Astrocyte (in vitro differentiated cells and primary cell): ENCODE data around the gene MICAL3. TPM values are rescaled to one million over a fixed set of nuclear protein-coding genes. Genes with fewer than 3 reads are reported as not detected.

ENCODE experiments used
- DNase-seq: peaks from one replicate; pipeline ENCODE4 v3.0.0-alpha.2; 2010; ENCODE audit warnings: low read depth
- FAIRE-seq: peaks from 2 replicates; lab custom pipeline; 2011; peaks lifted over from hg19 to GRCh38; lab: Jason Lieb, UNC
- H2AFZ ChIP-seq: 2 replicates; pipeline ENCODE4 v1.6.0; 2012; ENCODE audit warnings: low read depth, low read length, inconsistent platforms
- H3K27ac ChIP-seq: 2 replicates; pipeline ENCODE4 v1.5.1; 2011; ENCODE audit warnings: low read depth, low read length, inconsistent platforms
- H3K27me3 ChIP-seq: 2 replicates; pipeline ENCODE4 v1.6.0; 2011; ENCODE audit warnings: low read length, inconsistent platforms; ENCODE audit not compliant: insufficient read depth
- H3K36me3 ChIP-seq: 2 replicates; pipeline ENCODE4 v1.5.1; 2011; ENCODE audit warnings: low read length, inconsistent platforms; ENCODE audit not compliant: insufficient read depth
- H3K4me1 ChIP-seq: 2 replicates; pipeline ENCODE4 v1.5.1; 2011; ENCODE audit warnings: low read length, inconsistent platforms; ENCODE audit not compliant: insufficient read depth
- H3K4me2 ChIP-seq: 2 replicates; pipeline ENCODE4 v1.6.0; 2012; ENCODE audit warnings: low read length, inconsistent platforms
- H3K4me3 ChIP-seq: 2 replicates; pipeline ENCODE4 v1.5.1; 2011; ENCODE audit warnings: low read depth, mild to moderate bottlenecking, low read length, inconsistent platforms; ENCODE audit not compliant: insufficient read depth
- H3K79me2 ChIP-seq: 2 replicates; pipeline ENCODE4 v1.6.0; 2012; ENCODE audit warnings: mild to moderate bottlenecking, low read length, inconsistent platforms; ENCODE audit not compliant: insufficient read depth
- H3K9ac ChIP-seq: 2 replicates; pipeline ENCODE4 v1.6.0; 2012; ENCODE audit warnings: mild to moderate bottlenecking, low read length, inconsistent platforms
- H3K9me3 ChIP-seq: 2 replicates; pipeline ENCODE4 v1.5.1; 2012; ENCODE audit warnings: low read depth, mild to moderate bottlenecking, low read length, inconsistent platforms; ENCODE audit not compliant: insufficient read depth
- H4K20me1 ChIP-seq: 2 replicates; pipeline ENCODE4 v1.6.0; 2012; ENCODE audit warnings: low read length, inconsistent platforms; ENCODE audit not compliant: insufficient read depth
- H3K27ac Mint-ChIP-seq: one replicate; pipeline ENCODE4 v1.8.0; 2021; ENCODE audit warnings: mild to moderate bottlenecking, mixed read lengths; ENCODE audit not compliant: unreplicated experiment
- H3K27me3 Mint-ChIP-seq: one replicate; pipeline ENCODE4 v1.8.0; 2021; ENCODE audit warnings: low read depth, mixed read lengths; ENCODE audit not compliant: unreplicated experiment
- H3K36me3 Mint-ChIP-seq: one replicate; pipeline ENCODE4 v1.8.0; 2021; ENCODE audit warnings: low read depth, mixed read lengths; ENCODE audit not compliant: unreplicated experiment
- H3K4me1 Mint-ChIP-seq: one replicate; pipeline ENCODE4 v1.8.0; 2021; ENCODE audit warnings: low read depth, mixed read lengths; ENCODE audit not compliant: unreplicated experiment
- H3K4me3 Mint-ChIP-seq: one replicate; pipeline ENCODE4 v1.8.0; 2021; ENCODE audit warnings: mild to moderate bottlenecking, moderate library complexity, mixed read lengths; ENCODE audit not compliant: unreplicated experiment
- H3K9me3 Mint-ChIP-seq: one replicate; pipeline ENCODE4 v1.8.0; 2021; ENCODE audit warnings: mild to moderate bottlenecking, mixed read lengths; ENCODE audit not compliant: unreplicated experiment
- EZH2 ChIP-seq: IDR thresholded peaks from 2 replicates; pipeline ENCODE4 v1.6.1; 2012; ENCODE audit warnings: mild to moderate bottlenecking, low read length, inconsistent platforms; ENCODE audit not compliant: insufficient read depth
- total RNA-seq: library from RNA; stranded (reverse); gene quantifications from 2 replicates; pipeline ENCODE4 v1.2.1, GENCODE V29; 2021
- TF ChIP-seq, protein P1 (sequence below): IDR thresholded peaks from 2 replicates; pipeline ENCODE4 v1.5.1; 2011; ENCODE audit warnings: low read depth, mild to moderate bottlenecking, inconsistent platforms, low read length, moderate library complexity; ENCODE audit not compliant: insufficient read depth

The MICAL3 gene
- total RNA-seq, 1 donor from 2014 or later: 113 TPM

DNA sequence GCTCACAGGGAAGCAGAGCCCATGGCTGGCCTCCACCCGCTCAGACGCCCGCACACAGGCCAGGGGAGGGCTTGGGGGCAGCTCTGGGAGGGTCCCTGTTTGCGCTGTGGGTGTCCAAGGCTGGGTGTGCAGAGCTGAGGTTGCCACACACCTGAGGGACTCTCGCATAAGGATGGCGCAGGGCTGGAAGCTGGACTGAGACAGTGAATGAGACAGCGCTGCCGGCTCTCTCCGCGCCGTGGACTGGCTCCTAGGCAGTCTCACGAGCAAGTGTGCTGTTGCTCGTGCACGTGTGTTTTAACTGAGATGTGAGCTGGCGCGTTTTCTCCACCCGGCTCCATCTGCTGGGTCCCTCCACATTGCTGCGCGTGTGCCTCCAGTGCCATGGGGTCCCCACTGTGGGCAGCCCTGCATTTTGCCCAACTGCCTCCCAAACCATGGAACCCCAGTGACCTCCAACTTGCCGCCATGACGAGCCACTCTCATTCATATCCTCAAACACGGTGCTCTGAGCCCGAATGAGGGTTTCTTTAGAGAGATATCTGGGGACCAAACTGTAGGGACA is 245.9 kb downstream of the MICAL3 start:
- no peak overlapping the region for H3K4me3 Mint-ChIP-seq
- H3K4me3 ChIP-seq: no peak overlapping the region
- H3K27me3 Mint-ChIP-seq: peaks cover 27% of the 10 kb centered on the region
- H3K36me3 Mint-ChIP-seq: peaks cover 2% of the 10 kb centered on the region
- no peak overlapping the region for H2AFZ ChIP-seq
- H3K9me3 ChIP-seq: no peaks in the 10 kb centered on the region
- TF ChIP-seq EZH2: no peak
- TF ChIP-seq, protein P1, sequence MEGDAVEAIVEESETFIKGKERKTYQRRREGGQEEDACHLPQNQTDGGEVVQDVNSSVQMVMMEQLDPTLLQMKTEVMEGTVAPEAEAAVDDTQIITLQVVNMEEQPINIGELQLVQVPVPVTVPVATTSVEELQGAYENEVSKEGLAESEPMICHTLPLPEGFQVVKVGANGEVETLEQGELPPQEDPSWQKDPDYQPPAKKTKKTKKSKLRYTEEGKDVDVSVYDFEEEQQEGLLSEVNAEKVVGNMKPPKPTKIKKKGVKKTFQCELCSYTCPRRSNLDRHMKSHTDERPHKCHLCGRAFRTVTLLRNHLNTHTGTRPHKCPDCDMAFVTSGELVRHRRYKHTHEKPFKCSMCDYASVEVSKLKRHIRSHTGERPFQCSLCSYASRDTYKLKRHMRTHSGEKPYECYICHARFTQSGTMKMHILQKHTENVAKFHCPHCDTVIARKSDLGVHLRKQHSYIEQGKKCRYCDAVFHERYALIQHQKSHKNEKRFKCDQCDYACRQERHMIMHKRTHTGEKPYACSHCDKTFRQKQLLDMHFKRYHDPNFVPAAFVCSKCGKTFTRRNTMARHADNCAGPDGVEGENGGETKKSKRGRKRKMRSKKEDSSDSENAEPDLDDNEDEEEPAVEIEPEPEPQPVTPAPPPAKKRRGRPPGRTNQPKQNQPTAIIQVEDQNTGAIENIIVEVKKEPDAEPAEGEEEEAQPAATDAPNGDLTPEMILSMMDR: no peak
- H3K4me1 ChIP-seq: peaks cover 21% of the 10 kb centered on the region
- no peak for DNase-seq
- no peaks in the 10 kb centered on the region for H3K79me2 ChIP-seq
- no peak overlapping the region for H3K4me2 ChIP-seq
- H3K4me1 Mint-ChIP-seq: peaks cover 9% of the 10 kb centered on the region
- H3K27ac Mint-ChIP-seq: no peak overlapping the region
- no peaks in the 10 kb centered on the region for H3K36me3 ChIP-seq
- no peak overlapping the region for H3K27ac ChIP-seq
- no peak overlapping the region for H3K9ac ChIP-seq
- no peaks in the 10 kb centered on the region for H3K9me3 Mint-ChIP-seq
- H4K20me1 ChIP-seq: no peaks in the 10 kb centered on the region
- FAIRE-seq: no peak
- no peaks in the 10 kb centered on the region for H3K27me3 ChIP-seq

DNA sequence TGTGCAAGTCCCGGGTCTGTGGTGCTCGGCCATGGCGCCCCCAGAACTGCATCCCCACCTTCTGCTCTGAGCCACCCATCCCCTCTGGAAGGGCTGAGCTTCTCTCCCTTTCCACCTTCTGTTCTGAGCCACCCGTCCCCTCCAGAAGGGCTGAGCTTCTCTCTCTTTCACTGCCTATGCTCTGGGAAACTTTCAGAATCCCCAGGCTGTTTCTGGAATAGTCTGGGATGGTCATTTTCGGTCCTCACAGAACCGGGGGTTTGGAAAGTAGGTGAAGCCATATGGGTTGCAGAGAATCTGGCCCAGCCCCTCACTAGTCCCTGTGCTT is 246.7 kb downstream of the MICAL3 start:
- DNase-seq (no peak), FAIRE-seq (no peak)
- Histone ChIP-seq H3K9me3 (no peaks in the 10 kb centered on the region), H3K36me3 (no peaks in the 10 kb centered on the region), H3K9ac (no peak overlapping the region), H3K4me3 (no peak overlapping the region), H3K4me1 (peaks cover 29% of the 10 kb centered on the region), H3K4me2 (no peak overlapping the region), H3K79me2 (peaks cover 5% of the 10 kb centered on the region), H2AFZ (no peak overlapping the region), H4K20me1 (peaks cover 5% of the 10 kb centered on the region), H3K27me3 (no peaks in the 10 kb centered on the region), H3K27ac (no peak overlapping the region)
- Mint-ChIP-seq H3K4me3 (no peak overlapping the region), H3K27ac (no peak overlapping the region), H3K9me3 (no peaks in the 10 kb centered on the region), H3K36me3 (peaks cover 2% of the 10 kb centered on the region), H3K27me3 (peaks cover 27% of the 10 kb centered on the region), H3K4me1 (peaks cover 15% of the 10 kb centered on the region)
- TF ChIP-seq, protein P1: no peak
- no peak for TF ChIP-seq EZH2

DNA sequence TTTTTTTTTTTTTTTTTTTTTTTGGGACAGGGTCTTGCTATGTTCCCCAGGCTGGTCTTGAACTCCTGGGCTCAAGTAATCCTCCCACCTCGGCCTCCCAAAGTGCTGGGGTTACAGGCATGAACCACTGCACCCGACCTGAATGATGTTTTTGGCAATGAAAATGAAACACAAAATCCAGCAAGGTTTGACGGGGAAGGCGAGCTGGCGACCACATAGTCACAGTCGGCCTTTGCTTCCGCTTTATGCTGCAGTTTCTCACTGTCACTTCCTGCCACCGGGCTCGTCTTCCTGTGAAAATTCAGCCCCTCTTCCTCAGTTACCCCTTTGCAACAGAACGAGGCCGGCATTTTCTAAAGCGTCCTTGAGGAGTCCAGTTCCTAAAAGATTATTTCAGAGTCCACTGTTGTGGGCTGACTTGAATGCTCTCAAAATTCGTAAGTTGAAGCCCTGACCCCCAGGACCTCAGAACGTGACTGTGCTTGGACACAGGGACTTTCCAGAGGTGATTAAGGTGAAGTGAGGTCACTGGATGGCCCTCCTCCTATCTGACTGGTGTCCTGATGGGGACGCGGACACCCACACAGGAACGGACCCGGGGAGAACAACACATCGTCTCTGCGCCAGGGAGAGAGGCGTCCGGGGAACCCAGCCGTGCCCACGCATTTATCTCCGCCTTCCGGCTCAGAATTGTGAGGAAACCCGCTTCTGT is 247.2 kb downstream of the MICAL3 start:
- FAIRE-seq: no peak
- DNase-seq: no peak
- H3K27me3 Mint-ChIP-seq: peaks cover 27% of the 10 kb centered on the region

More for the DNA sequence above, 247.2 kb downstream of the MICAL3 start:
- Mint-ChIP-seq H3K9me3 (no peaks in the 10 kb centered on the region), H3K4me1 (peaks cover 14% of the 10 kb centered on the region), H3K4me3 (no peak overlapping the region), H3K27ac (no peak overlapping the region), H3K36me3 (peaks cover 2% of the 10 kb centered on the region)
- Histone ChIP-seq H3K36me3 (no peaks in the 10 kb centered on the region), H3K27ac (no peak overlapping the region), H3K4me2 (no peak overlapping the region), H3K4me3 (no peak overlapping the region), H3K79me2 (peaks cover 10% of the 10 kb centered on the region), H4K20me1 (peaks cover 10% of the 10 kb centered on the region), H3K27me3 (no peaks in the 10 kb centered on the region), H2AFZ (no peak overlapping the region), H3K4me1 (peaks cover 30% of the 10 kb centered on the region), H3K9ac (no peak overlapping the region), H3K9me3 (no peaks in the 10 kb centered on the region)
- TF ChIP-seq, protein P1: no peak
- no peak for TF ChIP-seq EZH2
